Activated T-cell treated with anti-CD3 and anti-CD28 coated beads, Interleukin-2, amount 50 U/mL, for 72 hours (primary cell): ENCODE results near the gene CCNG2. TPM values are rescaled to one million over a fixed set of nuclear protein-coding genes. Genes with fewer than 3 reads are reported as not detected.
"Not testable (repeated sequence)": the region's sequence is repeated elsewhere in the genome, so short reads cannot be mapped to it uniquely, and the experiment has no call there.

ENCODE experiments used
- ATAC-seq, 2 donors: fragments of 150-1000 bp; cut with Tn5 transposase; replicated peaks in 1 of 2; 2 replicates each; pipeline ENCODE4 v1.10.0; 2021; ENCODE audit warnings: moderate library complexity in 2 of 2, mild to moderate bottlenecking in 1 of 2
- DNase-seq, 2 donors: peaks; one replicate each; pipeline ENCODE4 v3.0.0; 2021 to 2022; ENCODE audit warnings: mixed read lengths in 1 of 2
- H3K27ac Mint-ChIP-seq: one replicate; pipeline ENCODE4 v1.8.0; 2022; ENCODE audit warnings: mild to moderate bottlenecking, moderate library complexity, mixed read lengths
- H3K27me3 Mint-ChIP-seq: one replicate; pipeline ENCODE4 v1.8.0; 2022; ENCODE audit warnings: low read depth, mixed read lengths
- H3K36me3 Mint-ChIP-seq, 2 donors: one replicate each; pipeline ENCODE4 v1.8.0; 2022; ENCODE audit warnings: mixed read lengths in 2 of 2, mild to moderate bottlenecking in 1 of 2; ENCODE audit not compliant: insufficient read depth in 2 of 2
- H3K4me1 Mint-ChIP-seq: one replicate; pipeline ENCODE4 v1.8.0; 2022; ENCODE audit warnings: low read depth, mixed read lengths
- H3K4me3 Mint-ChIP-seq, 2 donors: one replicate each; pipeline ENCODE4 v1.8.0; 2022; ENCODE audit warnings: mild to moderate bottlenecking in 2 of 2, mixed read lengths in 2 of 2, moderate library complexity in 2 of 2
- H3K9me3 Mint-ChIP-seq, 2 donors: one replicate each; pipeline ENCODE4 v1.8.0; 2022; ENCODE audit warnings: mixed read lengths in 2 of 2
- total RNA-seq, 2 donors: library from RNA; stranded (reverse); gene quantifications; one replicate each; pipeline ENCODE4 v1.2.3, GENCODE V29; 2022

CCNG2 gene
- total RNA-seq, 2 donors from 2014 or later, result 29.6 to 38.5 TPM

DNA sequence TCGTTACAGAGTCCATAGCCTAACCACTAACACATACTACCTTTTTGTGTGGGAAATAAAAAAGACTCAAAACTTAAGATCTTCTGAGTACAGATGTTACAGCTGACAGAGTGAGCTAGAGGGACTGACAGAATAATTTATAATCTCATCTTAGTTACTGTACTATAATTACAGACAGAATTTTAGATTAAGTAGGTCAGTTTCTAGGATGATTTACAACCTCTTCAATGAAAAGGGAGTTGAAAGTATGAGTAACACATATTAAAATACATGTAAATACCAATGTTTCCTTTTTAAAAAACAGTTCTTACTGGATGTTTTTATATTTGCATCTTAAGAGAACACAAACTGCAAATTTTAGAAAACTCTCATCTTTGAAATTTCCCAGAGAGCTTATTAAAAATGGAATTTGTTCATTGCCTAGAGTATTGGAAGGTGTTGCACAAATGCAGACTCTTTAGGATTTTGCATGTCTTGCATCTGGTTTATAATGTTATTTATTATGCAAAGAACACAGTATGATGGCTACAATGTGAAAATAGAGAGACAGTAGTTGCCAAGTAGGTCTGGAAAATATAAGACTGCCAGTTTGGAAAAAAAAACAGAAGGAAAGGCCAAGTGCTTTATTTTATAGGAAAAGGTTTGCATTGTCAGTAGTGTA lies 24.2 kb upstream of the CCNG2 start:
- ATAC-seq, result no peak
- Mint-ChIP-seq H3K36me3 (no peaks in the 10 kb centered on the region), H3K27me3 (no peaks in the 10 kb centered on the region), H3K4me3 (no peak overlapping the region), H3K27ac (no peak overlapping the region), H3K9me3 (peaks cover 0 to 2% of the 10 kb centered on the region in 2 donors), H3K4me1 (no peaks in the 10 kb centered on the region)
- no peak for DNase-seq

DNA sequence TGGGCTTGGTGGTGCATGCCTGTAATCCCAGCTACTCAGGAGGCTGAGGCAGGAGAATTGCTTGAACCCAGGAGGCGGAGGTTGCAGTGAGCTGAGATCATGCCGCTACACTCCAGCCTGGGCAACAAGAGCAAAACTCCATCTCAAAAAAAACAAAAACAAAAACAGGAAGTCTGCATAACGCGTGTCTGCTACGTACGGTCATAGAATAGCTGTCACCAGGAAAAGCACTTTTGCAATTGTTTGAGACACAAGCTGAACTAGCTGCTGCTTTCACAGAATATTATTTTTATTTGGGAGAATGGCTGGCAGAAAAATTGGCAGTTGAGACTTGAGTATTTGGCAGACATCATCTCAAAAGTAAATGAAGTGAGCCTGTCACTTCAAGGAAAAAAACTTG lies 19.6 kb upstream of the CCNG2 start:
- not testable (repeated sequence) for H3K4me3 Mint-ChIP-seq, H3K9me3 Mint-ChIP-seq, DNase-seq, H3K27me3 Mint-ChIP-seq, H3K4me1 Mint-ChIP-seq, H3K36me3 Mint-ChIP-seq, H3K27ac Mint-ChIP-seq, ATAC-seq

- ATAC-seq (no peak), DNase-seq (no peak)
- Mint-ChIP-seq H3K27me3 (no peaks in the 10 kb centered on the region), H3K4me3 (peak overlapping the region in 1 of 2 donors; percentile 13), H3K9me3 (no peaks in the 10 kb centered on the region), H3K36me3 (no peaks in the 10 kb centered on the region), H3K4me1 (peaks cover 18% of the 10 kb centered on the region), H3K27ac (no peak overlapping the region)
Measured at GRCh38 chr4:77141964-77142645, 14.9 kb upstream of the CCNG2 start.

DNA sequence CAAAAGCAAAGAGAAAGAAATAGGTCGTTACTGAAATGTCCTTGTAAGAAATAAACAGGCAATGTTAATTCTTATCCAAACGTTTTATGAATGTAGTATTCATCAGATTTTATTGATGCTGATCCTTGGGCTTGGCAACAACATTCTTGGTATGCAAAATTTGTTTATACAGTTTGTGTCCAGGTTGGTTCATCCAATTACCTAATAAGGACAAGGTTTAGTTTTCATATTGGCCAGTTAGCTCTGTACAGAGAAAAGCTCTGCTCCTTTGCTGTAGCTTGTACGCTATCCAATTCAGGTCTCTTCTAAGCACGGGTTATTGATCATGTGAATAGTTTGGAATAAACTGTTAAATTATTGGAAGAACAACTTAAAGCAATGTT lies 14.4 kb upstream of the CCNG2 start:
- Mint-ChIP-seq H3K36me3 (no peaks in the 10 kb centered on the region), H3K4me3 (peak overlapping the region in 1 of 2 donors; percentile 13), H3K4me1 (peaks cover 18% of the 10 kb centered on the region), H3K27me3 (no peaks in the 10 kb centered on the region), H3K9me3 (no peaks in the 10 kb centered on the region), H3K27ac (no peak overlapping the region)
- DNase-seq (no peak), ATAC-seq (no peak)

DNA sequence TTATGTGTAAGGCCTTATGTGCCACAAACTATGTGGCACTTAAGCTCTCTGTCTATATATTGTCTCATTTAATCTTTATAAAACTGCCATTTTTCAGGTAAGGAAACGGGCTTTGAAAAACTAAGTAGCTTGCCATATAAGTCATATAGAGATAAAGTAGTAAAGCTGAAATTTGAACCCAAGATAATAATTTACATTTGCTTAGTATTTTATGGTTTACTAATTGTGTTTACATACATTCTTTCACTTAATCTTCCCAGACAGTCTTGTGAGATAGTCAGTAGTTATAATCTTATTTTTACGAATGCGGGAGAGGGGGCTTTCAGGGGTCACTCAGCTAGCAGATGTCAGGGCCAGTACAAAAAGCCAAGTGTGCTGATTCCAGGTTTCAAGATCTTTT lies 13.9 kb upstream of the CCNG2 start:
- H3K9me3 Mint-ChIP-seq, result no peaks in the 10 kb centered on the region
- H3K27ac Mint-ChIP-seq, result no peak overlapping the region
- no peak for DNase-seq
- no peak overlapping the region for H3K4me3 Mint-ChIP-seq
- peaks cover 18% of the 10 kb centered on the region for H3K4me1 Mint-ChIP-seq
- H3K27me3 Mint-ChIP-seq, result no peaks in the 10 kb centered on the region
- H3K36me3 Mint-ChIP-seq, result no peaks in the 10 kb centered on the region
- no peak for ATAC-seq

- DNase-seq, result no peak
- H3K36me3 Mint-ChIP-seq, result no peaks in the 10 kb centered on the region
- peak; percentile 31 to 39 for ATAC-seq
- H3K9me3 Mint-ChIP-seq, result no peaks in the 10 kb centered on the region
- H3K4me3 Mint-ChIP-seq, result peak overlapping the region; percentile 67 to 71
- peaks cover 18% of the 10 kb centered on the region for H3K4me1 Mint-ChIP-seq
- H3K27ac Mint-ChIP-seq, result peak overlapping the region; percentile 73
- H3K27me3 Mint-ChIP-seq, result no peaks in the 10 kb centered on the region
Measured at GRCh38 chr4:77145842-77146185, 11.2 kb upstream of the CCNG2 start.

- peaks cover 18% of the 10 kb centered on the region for H3K4me1 Mint-ChIP-seq
- no peaks in the 10 kb centered on the region for H3K27me3 Mint-ChIP-seq
- peak overlapping the region; percentile 37 to 67 for H3K4me3 Mint-ChIP-seq
- H3K27ac Mint-ChIP-seq, result peak overlapping the region; percentile 73
- no peaks in the 10 kb centered on the region for H3K9me3 Mint-ChIP-seq
- ATAC-seq, result peak; percentile 45 to 60
- no peak for DNase-seq
- no peaks in the 10 kb centered on the region for H3K36me3 Mint-ChIP-seq
Measured at GRCh38 chr4:77146186-77147078, 10.6 kb upstream of the CCNG2 start.

DNA sequence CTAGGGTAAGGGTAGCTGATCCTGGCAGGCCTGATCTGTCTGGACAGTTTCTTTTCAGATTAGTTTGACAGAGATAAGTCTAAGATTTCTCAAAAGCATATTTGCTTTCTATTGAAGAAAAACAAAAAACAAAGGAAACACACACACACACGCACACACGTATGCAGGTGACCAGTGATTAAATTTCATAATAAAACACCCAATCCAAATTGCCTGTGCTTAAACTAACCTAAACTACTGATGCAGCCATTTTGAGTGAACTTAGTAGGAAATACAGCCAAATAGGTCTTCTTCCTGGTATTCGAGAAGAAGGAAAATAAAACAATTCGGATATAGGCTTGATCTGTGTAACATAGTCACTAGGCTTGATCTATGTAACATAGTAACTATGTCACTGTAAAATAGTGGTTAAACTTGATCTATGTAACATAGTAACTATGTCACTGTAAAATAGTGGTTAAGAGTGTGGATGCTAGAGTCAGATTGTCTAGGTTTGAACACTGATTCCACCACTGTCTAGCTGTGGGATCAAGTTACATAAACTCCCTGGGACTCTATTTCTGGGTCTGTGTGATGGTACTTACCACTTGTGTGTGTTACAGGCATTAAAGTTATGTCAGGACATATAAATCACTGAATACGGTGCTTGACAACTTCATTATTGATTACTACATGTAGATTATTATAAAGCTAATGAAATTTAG lies 9.8 kb upstream of the CCNG2 start:
- Mint-ChIP-seq H3K36me3 (no peaks in the 10 kb centered on the region), H3K4me3 (no peak overlapping the region), H3K27me3 (no peaks in the 10 kb centered on the region), H3K4me1 (peaks cover 18% of the 10 kb centered on the region), H3K9me3 (no peaks in the 10 kb centered on the region), H3K27ac (peak overlapping the region; percentile 73)
- DNase-seq (no peak), ATAC-seq (no peak)

DNA sequence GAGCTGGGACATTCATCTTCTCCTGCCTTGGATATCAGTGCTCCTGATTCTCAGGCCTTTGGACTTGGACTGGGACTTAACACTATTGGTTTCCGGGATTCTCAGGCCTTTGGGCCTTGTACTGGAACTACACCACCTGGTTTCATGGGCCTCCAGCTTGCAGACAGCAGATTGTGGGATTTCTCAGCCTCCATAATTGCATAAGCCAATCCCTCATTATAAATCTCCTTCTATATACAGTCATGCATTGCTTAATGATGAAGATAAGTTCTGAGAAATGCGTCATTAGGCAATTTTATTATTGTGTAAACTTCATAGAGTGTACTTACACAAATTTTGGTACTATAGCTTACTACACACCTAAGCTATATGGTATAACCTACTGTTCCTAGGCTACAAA lies 8.9 kb upstream of the CCNG2 start:
- Mint-ChIP-seq H3K9me3 (no peaks in the 10 kb centered on the region), H3K27ac (no peak overlapping the region), H3K27me3 (no peaks in the 10 kb centered on the region), H3K4me1 (peaks cover 18% of the 10 kb centered on the region), H3K4me3 (no peak overlapping the region), H3K36me3 (no peaks in the 10 kb centered on the region)
- ATAC-seq, result no peak
- no peak for DNase-seq

- Mint-ChIP-seq H3K9me3 (no peaks in the 10 kb centered on the region), H3K4me1 (peaks cover 18% of the 10 kb centered on the region), H3K27me3 (no peaks in the 10 kb centered on the region), H3K36me3 (no peaks in the 10 kb centered on the region), H3K4me3 (no peak overlapping the region), H3K27ac (no peak overlapping the region)
- DNase-seq, result no peak
- ATAC-seq, result no peak
Measured at GRCh38 chr4:77149789-77150188, 7.2 kb upstream of the CCNG2 start.

DNA sequence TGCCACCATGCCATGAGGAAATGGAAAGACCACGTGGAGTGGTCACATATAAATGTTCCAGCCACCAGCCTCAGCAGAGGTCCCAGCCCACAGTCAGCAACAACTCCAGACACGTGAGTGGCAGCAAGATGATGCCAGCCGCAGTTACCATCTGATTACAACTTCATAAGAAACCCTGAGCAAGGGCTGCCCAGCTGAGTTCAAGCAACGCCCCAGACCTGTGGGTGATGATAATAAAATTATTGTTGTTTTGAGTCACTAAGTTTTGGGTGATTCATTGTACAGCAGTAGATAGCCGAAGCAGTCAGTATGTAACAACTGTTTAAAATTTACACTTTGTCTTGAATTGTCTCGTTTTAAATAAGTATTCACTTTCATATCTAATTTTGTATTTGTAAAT lies 5.8 kb upstream of the CCNG2 start:
- ATAC-seq (peak; percentile 44 to 74), DNase-seq (no peak)
- H3K27me3 Mint-ChIP-seq, result no peaks in the 10 kb centered on the region
- peaks cover 22% of the 10 kb centered on the region for H3K4me1 Mint-ChIP-seq
- H3K36me3 Mint-ChIP-seq, result no peaks in the 10 kb centered on the region
- H3K9me3 Mint-ChIP-seq, result no peaks in the 10 kb centered on the region
- H3K27ac Mint-ChIP-seq, result no peak overlapping the region
- no peak overlapping the region for H3K4me3 Mint-ChIP-seq

DNA sequence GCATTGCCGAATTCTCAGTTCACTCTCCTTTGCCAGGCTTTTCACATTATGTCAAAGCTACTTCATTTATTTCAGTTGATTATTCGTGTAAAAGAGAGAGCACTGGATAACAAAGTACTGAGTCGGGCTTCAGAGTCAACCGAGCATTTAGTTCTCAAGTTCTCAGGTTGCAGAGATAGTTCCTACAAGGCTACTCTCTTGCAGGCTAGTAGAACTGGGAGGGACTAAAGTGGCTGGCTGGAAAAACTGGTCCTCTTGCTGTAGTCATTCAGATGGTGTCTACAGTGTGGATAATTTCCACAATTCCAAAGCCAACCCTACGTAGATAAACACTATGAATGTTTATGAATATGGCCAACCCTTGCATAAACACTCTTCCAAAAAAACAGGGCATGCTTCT lies 4.6 kb upstream of the CCNG2 start:
- no peaks in the 10 kb centered on the region for H3K9me3 Mint-ChIP-seq
- no peak for ATAC-seq
- H3K27ac Mint-ChIP-seq, result no peak overlapping the region
- H3K27me3 Mint-ChIP-seq, result no peaks in the 10 kb centered on the region
- no peak for DNase-seq
- peaks cover 18% of the 10 kb centered on the region for H3K4me1 Mint-ChIP-seq
- H3K36me3 Mint-ChIP-seq, result peaks cover 3 to 4% of the 10 kb centered on the region in 2 donors
- H3K4me3 Mint-ChIP-seq, result no peak overlapping the region

- Mint-ChIP-seq H3K27me3 (no peaks in the 10 kb centered on the region), H3K27ac (no peak overlapping the region), H3K4me1 (peaks cover 18% of the 10 kb centered on the region), H3K4me3 (no peak overlapping the region), H3K9me3 (no peaks in the 10 kb centered on the region), H3K36me3 (peaks cover 3 to 4% of the 10 kb centered on the region in 2 donors)
- ATAC-seq (no peak), DNase-seq (no peak)
Measured at GRCh38 chr4:77153006-77153405, 4.0 kb upstream of the CCNG2 start.
